OCI-M2 (cell line): ENCODE data around the gene ANLN.

ENCODE experiments used
- DNase-seq: peaks from one replicate; lab custom pipeline; 2025; ENCODE audit not compliant: unreplicated experiment; lab: John Stamatoyannopoulos, UW

Gene ANLN

DNA sequence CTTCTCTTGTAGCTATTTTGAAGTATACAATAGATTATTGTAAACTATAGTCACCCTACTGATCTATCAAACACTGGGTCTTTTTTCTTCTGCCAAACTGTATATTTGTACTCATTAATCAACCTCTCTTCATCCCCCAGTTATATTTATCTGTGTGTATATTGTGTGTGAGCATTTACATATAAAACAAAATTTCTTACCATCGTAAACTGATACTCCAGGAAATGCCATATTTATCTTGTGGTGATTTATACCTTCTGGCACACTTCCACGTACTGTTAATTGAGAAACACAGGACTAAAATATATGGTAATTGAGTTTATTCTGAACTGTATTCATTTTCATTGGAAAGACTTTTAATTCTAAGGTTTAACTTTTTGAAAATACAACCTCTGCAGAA is 18.9 kb downstream of the ANLN start:
- DNase-seq = no peak

DNA sequence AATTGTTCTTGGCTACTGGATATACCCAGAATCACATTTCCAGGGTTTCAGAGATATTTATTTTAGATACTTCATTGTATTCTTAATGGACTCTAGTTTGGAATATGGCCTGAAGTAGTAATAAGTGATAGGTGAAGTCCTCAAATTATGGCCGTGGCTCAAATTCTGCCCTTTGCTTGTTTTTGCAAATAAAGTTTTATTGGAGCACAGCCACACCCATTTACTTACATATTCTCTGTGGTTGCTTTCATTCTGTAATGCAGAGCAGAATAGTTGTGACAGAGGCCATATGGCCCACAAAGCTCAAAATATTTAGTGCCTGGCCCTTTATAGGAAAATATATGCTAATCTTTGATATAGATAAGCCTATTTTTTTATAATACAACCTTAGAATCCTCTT is 19.5 kb downstream of the ANLN start:
- no peak for DNase-seq

DNA sequence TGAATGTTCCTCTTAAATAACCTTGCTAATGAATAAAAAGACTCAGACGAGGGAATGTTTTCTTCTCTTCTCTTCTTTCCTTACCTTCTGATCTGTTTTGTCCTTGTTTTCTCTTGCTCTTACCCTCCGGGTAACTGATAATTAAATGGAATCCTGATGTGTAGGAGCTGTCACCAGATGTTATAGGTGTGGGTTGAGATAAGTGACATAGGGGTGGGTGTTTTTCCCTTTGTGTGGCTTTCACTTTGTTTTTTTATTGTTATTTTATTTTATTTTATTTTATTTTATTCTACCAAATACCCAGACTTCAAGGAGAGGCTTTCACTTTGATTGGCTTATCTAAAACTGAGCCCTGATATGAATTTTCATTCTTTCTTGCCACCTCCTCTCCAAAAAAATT is 25.5 kb downstream of the ANLN start:
- DNase-seq = no peak

DNA sequence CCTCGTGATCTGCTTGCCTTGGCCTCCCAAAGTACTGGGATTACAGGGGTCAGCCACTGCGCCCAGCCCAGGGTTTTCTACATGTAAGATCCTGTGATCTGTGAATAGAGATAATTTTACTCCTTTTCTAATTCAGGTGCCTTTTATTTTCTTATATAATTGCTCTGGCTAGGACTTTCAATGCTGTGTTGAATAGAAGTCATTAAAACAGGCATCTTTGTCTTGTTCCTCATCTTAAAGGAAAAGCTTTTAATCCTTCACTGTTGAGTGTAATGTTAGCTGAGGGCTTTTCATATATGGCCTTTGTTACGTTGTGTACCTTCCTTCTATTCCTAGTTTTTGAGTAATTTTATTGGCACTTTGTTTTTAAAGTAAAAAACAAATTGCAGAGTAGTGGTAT is 26.6 kb downstream of the ANLN start:
- DNase-seq = no peak

DNA sequence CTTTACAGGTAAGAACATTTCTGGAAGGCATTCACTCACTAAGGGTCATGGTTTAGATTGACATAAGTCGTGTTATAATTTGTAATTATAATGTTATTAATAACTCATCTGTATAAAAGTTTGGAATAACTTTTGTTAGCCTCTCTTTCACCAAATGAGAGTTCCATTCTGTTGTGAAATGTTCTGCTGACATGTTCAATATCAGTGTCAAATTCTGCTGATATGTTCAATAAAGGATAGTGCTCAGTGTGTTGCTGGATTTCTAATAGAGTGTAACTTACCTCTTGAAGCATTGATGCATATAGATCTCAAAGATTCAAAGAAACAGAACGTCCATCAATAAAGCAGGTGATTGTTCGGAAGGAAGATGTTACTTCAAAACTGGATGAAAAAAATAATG is 30.6 kb downstream of the ANLN start:
- no peak for DNase-seq

DNA sequence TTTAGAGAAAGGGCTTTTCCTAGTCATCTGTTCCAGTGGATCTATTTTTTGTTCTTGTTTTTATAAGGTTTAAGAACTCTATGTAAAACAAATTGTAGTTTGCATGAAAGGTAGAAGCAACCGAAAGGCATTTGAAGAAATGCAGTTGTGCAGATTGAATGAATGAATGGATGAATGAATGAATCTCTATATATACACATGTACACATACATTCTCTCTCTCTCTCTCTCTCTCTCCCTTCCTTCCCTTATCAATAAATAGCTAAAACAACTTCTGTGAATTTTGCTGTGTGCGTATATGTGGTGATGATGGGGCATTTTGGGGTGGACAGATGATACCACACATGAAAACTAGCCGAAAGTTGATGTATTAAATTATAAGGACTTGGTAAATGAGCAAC is 32.4 kb downstream of the ANLN start:
- DNase-seq = no peak

DNA sequence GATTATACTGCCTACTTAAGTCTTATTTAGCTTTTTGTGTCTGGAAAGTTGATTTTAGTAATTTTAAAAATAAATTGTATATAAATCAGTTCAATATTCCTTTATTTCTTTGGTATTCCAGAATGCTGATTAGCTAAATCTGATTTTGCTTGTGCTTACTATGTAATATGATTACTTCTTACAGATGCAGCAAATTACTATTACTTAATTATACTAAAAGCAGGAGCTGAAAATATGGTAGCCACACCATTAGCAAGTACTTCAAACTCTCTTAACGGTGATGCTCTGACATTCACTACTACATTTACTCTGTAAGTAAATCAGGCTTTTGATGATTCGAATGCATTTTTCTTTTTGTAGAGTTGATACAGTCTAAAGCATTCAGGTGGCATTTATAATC is 34.0 kb downstream of the ANLN start:
- no peak for DNase-seq

DNA sequence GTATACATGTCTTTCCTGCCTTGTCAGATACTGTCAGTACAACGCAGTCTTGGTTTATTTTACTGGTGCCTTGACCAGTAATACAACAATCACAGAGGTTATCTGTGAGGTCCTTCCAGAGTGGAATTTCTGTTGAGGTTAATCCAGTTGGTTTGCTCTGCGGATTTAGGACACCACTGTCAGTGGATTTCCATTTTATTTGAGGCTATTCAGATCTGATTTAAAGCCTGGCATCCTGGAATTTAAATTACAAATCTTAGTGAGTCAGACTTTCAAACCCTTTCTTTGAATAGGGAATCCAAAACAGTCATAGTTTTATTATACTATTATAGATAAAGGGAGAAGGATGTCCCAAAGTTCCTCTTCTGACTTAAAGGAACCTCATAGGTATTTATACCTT is 40.5 kb downstream of the ANLN start:
- DNase-seq = no peak

DNA sequence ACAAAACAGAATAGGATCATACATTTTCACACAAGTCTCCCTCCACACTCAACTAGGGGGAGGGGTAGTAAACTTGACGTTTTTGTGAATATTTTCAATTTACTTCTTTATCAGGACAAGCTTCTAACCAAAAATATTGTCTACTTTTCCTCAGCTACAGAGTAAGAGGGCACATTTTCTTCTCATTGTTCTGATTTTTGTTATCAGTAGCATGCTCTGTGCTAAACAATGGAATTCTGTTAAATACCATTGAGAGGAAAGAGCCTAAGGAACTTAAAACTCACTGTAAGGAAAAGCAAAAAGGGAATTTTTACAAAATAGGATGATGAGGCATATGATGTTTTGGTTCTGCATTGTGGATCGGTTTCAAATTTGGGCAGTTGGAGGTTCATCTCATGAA is 41.2 kb downstream of the ANLN start:
- DNase-seq = no peak

DNA sequence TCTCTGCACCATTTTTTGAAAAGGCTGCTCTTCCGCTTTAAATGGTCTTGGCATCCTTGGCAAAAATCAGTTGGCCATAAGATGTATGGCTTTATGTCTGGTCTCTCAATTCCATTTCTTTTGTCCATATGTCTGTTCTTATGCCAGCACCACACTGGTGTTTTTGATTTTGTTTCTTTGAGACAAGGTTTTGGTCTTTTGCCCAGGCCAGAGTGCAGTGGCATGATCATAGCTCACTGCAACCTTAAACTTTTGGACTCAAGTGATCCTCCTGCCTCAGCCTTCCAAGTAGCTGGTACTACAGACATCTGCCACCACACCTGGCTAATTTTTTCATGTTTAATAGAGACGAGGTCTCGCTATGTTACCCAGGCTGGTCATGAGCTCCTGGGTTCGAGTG is 48.5 kb downstream of the ANLN start:
- DNase-seq = no peak

DNA sequence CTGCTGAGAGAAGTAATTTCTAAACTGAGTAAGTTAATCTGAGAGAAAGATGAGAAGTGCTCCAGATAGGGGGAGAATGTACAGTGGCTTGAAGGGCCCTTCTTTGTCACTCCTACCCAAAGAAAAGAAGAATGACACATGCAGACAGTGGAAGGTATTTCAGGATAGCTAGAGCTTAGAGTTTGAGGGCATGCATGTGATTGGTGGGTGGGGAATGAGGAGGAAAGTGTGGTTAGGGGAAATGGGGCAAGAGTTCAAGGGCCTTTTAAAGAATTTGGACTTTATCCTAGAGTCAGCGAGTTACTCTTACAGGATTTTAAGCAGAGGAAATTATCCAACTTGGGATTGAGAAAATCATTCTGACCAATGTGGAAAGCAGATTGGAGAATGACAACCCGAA is 50.0 kb downstream of the ANLN start:
- no peak for DNase-seq

DNA sequence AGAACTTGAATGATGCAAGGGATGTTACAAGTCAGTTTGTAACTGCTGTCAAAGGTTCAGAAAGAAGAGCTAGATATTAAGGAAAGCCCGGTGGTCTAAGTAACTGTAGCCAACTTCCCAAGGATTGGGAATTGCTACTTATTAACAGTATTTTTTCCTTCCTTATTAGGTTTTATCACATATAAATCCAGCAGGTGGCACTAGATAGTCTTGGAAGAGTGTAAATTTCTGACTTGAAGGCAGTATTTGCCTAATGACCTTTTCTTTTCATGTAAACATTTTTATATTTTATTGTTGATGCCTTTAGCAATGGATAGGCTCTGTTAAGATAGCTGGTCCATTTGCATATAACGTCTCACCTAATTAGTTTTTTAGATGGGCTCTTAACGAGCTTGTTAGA is 51.2 kb downstream of the ANLN start:
- no peak for DNase-seq

DNA sequence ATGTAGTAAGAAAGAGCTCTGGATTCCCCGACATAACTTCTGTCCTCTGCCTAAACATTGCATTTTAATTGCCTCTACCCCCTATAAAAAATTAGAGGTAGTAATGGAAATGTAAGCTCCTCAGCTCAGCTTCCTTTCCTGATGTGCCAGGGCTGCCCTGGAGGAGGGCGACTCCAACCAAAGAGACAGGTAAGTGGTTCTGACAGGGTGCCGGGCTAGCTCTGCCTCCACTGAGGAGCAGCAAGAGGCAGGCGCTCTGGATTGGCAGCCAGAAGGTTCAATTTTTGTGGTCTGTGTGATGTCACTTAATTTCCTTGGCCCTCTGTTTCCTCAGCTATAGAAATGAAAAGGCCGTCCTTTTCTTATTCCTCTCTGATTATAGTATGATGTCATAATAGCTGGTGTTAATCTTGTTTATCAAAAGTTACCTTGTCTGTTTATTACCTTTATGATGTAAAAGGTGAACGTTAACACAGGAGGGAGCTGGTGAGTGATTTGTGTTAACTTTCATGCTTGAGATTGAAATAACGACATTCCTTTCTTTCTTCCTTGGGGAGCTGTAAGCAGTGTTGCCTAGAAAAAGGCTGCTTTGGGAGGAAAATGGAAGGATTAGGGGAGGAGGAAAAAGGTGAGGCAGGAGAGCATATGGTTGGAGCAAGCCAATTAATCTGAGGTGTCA is 51.8 kb downstream of the ANLN start:
- no peak for DNase-seq

DNA sequence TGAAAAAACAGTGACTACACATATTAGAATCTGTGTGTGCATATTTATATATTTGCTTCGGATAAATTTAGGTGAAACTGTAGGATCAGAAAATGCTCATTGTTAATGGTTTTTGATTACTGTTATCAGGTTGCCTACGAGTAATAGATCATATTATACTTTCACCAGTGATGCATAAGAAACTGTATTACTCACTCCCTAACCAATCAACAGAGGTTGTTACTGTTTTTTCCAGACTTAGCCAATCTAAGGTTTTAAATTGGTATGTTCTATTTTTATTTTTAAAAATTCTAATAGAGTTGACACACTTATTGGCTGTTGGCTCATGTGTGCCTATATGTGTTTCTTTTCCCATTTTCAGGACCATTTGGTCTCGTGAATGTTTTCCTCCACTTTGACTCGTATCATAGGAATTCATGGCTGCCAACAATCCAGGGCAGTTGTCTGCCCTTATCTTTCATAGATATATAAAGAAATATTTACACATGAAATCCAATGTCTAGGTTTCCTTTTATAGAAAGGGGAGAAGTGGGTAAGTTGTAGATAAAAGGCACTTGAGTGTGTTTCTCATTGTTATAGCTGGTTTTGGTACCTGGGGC is 59.2 kb downstream of the ANLN start:
- DNase-seq = no peak

DNA sequence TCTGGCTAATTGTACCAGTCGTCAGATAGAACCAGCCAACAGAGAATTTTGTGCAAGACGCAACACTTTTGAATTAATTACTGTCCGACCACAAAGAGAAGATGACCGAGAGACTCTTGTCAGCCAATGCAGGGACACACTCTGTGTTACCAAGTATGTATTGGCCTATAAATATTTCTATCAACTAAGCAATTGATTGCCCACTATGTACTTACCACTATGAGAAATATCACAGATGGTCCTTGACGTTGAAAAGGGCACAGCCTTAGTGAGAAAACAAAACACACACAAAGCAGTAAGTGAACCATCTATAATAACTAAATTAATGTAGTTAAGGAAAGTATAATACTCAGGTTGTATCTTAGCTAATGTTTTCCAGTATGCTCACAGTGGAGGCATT is 60.0 kb downstream of the ANLN start:
- no peak for DNase-seq

DNA sequence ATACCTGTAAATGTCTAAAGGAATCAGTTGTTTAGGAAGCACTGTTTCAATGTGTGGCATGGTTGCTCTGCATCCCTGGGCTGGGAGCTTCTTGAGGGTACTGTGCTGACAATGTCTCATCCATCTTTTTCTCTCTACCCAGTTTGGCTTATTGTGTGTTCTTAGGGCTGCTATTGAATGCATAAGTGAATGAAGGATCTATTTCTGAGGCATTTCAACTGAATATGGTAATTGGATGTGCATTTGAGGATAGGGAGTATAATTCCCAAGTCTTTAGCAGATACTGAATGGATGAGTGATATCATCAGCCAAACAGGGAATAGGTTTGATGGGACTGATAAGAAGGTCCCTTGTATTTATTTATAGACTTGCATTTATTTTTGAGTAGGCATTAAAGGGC is 64.1 kb downstream of the ANLN start:
- no peak for DNase-seq

DNA sequence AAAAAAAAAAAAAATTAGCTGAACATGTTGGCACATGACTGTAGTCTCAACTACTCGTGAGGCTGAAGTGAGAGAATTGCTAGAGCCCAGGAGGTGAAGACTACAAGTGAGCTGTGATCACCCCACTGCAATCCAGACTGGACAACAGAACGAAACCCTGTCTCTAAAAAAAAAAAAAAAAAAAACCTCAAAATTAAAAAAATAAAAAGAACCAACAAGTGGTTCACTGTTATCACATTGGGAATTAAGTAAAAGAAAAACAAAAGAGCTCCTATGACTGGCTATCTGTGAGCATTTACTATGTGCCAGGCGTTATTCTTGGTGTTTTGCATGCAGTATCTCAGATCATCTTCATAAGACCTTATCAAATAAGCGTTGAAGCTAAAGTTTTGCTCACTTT is 66.0 kb downstream of the ANLN start:
- no peak for DNase-seq

DNA sequence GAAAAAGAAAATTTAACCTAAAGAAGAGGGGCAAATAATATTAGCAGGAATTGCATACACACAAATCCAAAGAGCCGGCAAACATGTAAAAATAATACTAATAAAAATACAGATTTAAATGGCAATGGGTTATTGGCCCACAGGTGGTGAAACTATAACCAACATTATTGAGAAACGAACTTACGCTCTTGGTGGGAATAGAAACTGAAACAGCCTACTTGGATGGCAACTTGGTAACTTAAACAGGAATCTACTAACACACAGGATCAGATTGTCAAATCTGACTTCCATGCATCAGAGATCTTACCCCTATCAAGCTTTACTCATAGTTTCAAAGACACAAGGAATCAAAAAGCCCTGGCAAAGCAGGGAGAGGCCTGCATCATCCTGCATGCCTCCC is 66.5 kb downstream of the ANLN start:
- no peak for DNase-seq

DNA sequence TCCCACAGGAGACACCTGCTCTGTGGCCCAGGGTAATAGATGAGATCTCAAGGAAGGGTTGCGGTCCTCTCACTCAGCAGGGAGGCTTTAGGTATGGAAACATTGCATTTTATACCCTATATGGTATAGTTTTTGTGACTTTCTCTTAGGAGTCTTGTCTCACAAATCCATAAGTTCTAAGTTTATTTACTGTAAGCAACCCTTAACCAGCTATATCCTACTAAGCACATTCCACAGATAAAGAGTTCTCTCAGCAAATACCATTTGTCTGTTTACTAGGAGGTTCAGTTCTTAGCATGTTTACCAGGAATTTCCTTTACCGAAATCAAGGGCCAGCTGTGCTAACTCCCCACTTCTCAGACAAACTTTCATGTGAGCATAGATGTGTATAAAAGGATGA is 66.9 kb downstream of the ANLN start:
- no peak for DNase-seq

DNA sequence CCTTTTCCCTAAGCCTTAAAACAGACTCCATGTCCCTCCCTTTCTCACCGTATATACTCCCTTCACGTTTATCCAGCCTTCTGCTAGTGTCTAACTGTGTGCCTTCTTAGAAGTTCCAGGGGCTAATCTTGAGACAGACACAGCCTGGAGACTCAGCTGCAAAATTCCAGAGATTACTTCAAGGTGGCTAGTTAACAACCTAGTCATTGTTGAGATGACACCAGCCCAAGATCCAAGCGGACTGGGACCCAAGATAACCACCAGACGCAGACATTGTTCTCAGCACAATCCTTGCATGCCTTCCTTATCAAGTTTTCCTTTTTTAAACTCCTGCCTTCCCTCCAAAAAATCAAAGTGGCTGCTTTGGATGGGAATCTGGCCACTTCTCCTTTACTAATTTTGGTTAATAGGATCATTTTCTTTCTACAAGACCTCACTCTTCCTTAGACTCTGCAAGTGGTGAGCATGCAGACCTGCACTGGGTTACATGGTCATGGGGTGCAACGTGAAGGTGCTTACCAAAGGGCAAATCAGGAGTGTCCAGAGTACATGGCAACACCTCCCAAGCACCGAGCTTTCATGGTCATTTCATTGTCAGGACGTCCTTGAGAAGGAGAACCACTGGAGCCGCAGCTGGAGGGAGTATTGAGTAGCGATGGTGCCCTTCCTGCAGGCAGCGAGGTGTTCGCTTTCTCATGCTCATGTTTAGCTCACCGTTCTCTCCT is 69.7 kb downstream of the ANLN start:
- no peak for DNase-seq

DNA sequence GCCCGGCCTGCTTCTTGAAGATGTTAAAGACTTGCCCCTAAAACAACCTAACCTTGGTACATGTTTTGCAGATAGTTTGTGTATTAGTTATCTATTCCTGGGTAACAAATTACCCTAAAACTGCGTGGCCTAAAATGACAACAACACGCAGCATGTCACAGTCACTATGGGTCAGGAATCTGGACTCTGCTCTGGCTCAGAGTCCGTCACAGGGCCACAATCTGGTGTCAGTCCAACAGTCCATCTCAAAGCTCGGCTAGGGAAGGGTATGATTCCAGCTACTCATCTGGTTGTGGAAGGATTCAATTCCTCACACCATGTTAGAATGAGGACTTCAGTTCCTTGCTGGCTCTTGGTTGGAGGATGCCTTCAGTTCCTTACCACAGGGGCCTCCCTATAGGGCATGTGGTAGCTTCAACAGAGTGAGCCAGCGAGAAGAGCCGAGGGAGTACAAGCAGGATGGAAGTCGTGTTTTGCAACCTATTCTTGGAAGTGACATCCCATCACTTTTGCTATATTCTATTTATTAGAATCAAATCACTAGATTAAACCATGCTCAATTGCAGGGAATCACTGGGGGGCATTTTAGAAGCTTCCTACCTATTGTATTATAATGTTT is 71.3 kb downstream of the ANLN start:
- DNase-seq = no peak

DNA sequence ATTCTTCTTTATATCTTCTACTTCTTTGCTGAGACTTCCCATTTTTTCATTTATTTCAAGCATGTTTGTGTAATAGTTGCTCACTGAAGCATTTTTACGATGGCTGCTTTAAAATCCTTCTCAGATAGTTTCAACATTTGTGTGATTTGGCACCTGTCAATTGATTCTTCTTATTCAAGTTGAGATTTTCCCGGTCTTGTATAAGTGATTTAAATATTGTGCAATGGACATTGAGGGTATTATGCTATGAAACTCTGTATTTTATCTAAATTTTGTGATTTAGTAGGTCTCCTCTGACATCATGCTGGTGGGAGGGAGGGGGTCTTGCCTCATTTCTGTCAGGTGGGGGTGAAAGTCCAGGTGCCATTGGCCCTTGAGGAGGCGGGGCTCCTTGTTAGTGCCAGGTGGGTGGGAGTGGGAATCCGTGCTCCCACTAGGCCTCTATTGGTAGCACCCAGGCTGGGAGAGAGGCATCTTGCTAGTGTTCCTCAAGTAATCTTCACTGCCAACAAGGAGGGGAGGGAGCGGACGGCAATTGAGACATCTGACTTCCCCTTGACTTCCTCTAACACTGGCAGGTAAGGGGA is 73.0 kb downstream of the ANLN start:
- no peak for DNase-seq
